BJ (cell line): ENCODE data around the gene FNDC3B. TPM values are rescaled to one million over a fixed set of nuclear protein-coding genes. Genes with fewer than 3 reads are reported as not detected.

Source experiments
- CTCF ChIA-PET: fragments of 350-600 bp; formaldehyde crosslinking; extraction: SDS; loops from one replicate; lab custom pipeline; 2021; ENCODE audit warnings: antibody characterized with exemption, inconsistent platforms; lab: Yijun Ruan, JAX
- POLR2A ChIA-PET: fragments of 300-600 bp; sonication (Branson Sonifier 250); formaldehyde crosslinking; extraction: SDS; loops from one replicate; lab custom pipeline; 2021; ENCODE audit warnings: antibody characterized with exemption; lab: Charles Lee
- DNase-seq: peaks from one replicate; pipeline ENCODE4 v3.0.0-alpha.2; 2011; ENCODE audit warnings: low read depth
- H3K27me3 ChIP-seq: 2 replicates; pipeline ENCODE4 v1.6.0; 2011; ENCODE audit warnings: low read length; ENCODE audit not compliant: control insufficient read depth, insufficient read depth
- H3K36me3 ChIP-seq: 2 replicates; pipeline ENCODE4 v1.5.1; 2011; ENCODE audit warnings: low read length; ENCODE audit not compliant: control insufficient read depth, insufficient read depth
- H3K4me3 ChIP-seq: 2 replicates; pipeline ENCODE4 v1.5.1; 2011; ENCODE audit warnings: low read depth, mild to moderate bottlenecking, control low read depth, low read length
- polyA plus RNA-seq: library from polyadenylated mRNA; depleted of rRNA; stranded (reverse); fragments of >200 nt; gene quantifications from 2 replicates; pipeline ENCODE4 v1.2.3, GENCODE V29; 2011
- TF ChIP-seq, protein P1 (sequence below): IDR thresholded peaks from 2 replicates; pipeline ENCODE4 v1.5.1; 2011; ENCODE audit warnings: low read depth, mild to moderate bottlenecking, control low read depth, inconsistent platforms, low read length, moderate library complexity; ENCODE audit not compliant: insufficient read depth

The FNDC3B gene
- polyA plus RNA-seq, 1 experiment = 28.6 TPM

DNA sequence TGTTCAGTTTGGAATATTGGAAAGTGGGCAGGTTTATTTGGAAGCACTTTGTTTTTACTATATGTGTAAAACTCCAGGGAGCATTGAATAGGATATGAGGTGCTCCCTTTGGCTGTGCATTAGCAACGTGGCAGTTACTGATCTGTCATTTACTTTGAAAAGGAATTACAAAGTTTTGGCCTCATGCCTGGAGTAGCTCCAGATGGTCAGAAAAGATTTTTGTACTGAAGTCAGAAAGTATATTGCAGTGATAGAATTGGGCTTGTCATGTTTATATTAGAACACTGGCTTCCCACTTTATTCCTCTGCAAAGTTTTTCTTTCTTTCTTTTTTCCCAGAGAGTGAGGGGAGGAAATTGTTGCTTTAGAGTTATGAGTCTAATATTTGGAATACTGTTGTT, 26.1 kb downstream of the FNDC3B start:
- TF ChIP-seq, protein P1, sequence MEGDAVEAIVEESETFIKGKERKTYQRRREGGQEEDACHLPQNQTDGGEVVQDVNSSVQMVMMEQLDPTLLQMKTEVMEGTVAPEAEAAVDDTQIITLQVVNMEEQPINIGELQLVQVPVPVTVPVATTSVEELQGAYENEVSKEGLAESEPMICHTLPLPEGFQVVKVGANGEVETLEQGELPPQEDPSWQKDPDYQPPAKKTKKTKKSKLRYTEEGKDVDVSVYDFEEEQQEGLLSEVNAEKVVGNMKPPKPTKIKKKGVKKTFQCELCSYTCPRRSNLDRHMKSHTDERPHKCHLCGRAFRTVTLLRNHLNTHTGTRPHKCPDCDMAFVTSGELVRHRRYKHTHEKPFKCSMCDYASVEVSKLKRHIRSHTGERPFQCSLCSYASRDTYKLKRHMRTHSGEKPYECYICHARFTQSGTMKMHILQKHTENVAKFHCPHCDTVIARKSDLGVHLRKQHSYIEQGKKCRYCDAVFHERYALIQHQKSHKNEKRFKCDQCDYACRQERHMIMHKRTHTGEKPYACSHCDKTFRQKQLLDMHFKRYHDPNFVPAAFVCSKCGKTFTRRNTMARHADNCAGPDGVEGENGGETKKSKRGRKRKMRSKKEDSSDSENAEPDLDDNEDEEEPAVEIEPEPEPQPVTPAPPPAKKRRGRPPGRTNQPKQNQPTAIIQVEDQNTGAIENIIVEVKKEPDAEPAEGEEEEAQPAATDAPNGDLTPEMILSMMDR = no peak
- Histone ChIP-seq H3K27me3 (no peaks in the 10 kb centered on the region), H3K36me3 (peaks cover 2% of the 10 kb centered on the region; the same call in 1 of the 2 replicates), H3K4me3 (no peak overlapping the region)
- ChIA-PET CTCF (interaction anchor here (1.5 kb wide), 1 partner anchor 9 kb away, joined by 3 read pairs; no protein-coding TSS in a partner anchor), POLR2A (no interaction called here)
- no peak for DNase-seq

DNA sequence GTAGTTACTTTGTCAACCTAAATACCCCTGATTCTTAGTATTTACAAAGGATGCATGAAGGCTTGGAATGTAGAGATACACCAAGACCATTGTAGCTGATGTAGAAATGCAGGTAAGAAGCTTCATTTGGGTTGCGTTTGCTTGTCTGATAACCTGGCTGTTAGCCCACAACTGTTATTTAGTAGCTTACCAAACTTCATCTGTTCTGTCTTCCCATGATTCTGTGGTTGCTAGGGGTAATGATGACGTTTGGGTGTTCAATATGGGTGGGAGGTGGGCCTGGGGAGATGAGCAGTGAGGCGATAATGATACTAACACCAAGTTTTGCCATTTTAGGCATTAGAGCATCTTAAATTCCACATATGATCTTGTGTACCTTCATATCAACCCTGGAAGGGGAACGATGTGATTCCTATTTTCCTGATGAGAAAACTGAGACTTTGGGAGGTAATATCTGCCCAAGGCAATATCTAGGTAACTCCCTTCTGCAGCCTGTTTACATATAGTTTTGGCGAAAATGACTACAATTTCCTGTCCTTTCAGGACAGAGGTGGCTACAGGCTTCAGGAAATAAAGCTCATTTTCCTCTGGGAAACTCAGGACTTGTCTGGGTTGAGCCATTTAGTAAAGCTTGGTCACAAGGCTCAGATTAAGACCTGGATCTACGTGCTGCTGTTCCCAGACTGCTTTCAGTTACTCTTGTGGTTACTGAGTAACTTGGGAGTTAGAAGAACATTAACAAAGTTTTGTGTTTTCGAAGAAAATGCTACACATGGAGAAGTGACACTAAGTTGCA, 26.8 kb downstream of the FNDC3B start:
- Histone ChIP-seq H3K4me3 (no peak overlapping the region), H3K36me3 (peaks cover 2% of the 10 kb centered on the region; the same call in 1 of the 2 replicates), H3K27me3 (no peaks in the 10 kb centered on the region)
- DNase-seq = no peak
- ChIA-PET CTCF (interaction anchor here (1.5 kb wide), 1 partner anchor 9 kb away, joined by 3 read pairs; no protein-coding TSS in a partner anchor), POLR2A (no interaction called here)
- TF ChIP-seq, protein P1 = no peak

DNA sequence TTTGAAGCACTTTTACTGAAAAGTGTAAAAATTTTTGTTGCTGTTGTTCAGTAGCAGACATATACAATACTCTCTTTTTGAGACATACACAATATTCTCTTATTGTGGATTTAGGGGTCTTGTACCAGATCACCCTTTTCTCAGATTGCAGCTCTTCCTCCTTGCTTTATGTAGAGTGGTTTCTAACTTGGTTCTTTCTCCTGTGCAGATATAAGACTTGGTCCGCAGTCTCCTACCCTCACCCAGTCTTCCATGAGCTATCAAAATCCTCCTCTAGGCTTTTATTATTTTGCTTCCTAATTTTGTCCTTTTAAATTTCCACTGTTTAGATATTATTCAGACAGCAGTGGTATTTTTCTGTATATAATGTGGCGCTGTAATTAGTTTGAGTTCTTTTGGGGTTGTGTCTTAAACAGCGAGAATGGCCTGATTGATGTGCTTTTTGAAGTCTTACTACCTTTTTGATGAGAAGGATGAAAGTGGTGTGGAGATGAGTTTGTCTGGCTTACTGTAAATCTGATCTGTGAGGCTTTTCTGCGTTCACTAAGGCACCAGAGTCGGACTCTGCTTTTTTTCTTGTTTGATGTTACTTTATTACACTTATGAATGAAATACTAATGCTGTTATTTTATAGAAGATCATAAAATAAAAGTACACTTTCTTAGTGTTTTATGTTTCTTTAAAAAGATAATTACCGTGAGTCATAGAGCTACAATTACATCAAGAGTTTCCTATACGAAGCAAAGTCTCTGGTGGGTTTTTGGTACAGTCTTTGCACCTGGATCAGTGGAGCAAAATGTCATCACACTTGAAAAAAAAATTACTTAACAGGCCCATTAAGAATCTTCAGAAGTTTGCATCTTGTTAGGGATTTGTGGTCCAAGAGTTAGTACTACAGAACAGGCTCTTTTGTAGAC, 27.8 kb downstream of the FNDC3B start:
- ChIA-PET POLR2A (interaction anchor here (0.6 kb wide), 1 partner anchor 25 kb away, joined by 5 read pairs; no protein-coding TSS in a partner anchor), CTCF (no interaction called here)
- Histone ChIP-seq H3K36me3 (peaks cover 2% of the 10 kb centered on the region; the same call in 1 of the 2 replicates), H3K4me3 (no peak overlapping the region), H3K27me3 (no peaks in the 10 kb centered on the region)
- no peak for DNase-seq
- TF ChIP-seq, protein P1 = no peak

DNA sequence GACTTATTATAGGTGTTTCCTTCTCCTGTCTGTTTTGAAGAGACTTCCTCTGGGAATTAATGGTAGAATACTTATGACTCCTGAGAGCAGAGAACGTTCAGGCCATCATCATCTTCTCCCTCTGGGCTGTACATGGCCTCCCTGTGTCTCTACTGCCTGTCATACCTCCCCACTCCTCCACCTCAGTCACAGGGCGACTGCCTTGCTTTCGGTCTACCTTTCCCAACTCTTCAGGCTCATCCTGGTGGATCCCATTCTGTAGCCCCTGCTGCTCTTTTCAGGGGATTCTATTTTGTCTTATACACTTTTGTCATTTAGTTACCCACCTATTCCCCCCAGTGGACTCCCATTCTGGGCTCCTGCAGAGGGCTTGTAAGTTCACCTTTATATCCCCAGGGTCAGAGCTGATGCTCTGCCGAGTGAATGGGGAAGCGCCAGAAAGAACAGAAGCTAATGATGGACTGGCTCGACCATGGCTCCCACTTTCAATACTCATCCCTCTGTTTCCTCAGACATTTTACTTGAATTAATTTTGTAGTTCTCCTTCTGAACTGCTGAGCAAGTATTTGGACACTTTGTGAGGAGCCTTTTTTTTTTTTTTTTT, 28.6 kb downstream of the FNDC3B start:
- Histone ChIP-seq H3K27me3 (no peaks in the 10 kb centered on the region), H3K36me3 (peaks cover 2% of the 10 kb centered on the region; the same call in 1 of the 2 replicates), H3K4me3 (no peak overlapping the region)
- no peak for DNase-seq
- CTCF ChIA-PET = no interaction called here
- POLR2A ChIA-PET = no interaction called here
- TF ChIP-seq, protein P1 = no peak

DNA sequence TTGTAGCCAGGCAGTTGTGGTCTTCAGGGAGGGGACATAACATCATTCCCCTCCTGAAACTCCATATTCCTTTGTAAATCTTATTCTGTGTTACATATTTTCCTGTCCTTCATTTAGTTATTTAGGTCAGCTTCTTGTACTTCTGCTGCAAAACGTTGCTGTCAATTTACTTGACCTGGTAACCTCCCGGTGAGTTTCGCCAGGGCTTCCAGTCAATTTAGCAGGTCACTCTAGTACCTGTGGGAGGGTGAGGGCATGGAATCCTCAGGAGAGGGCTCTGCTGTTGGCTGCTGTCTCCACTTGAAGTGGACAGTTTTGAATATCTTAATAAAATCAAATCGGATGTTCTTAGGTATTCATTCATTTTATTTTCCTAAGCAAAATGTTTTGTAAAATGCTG, 29.6 kb downstream of the FNDC3B start:
- TF ChIP-seq, protein P1 = no peak
- ChIA-PET POLR2A (no interaction called here), CTCF (no interaction called here)
- Histone ChIP-seq H3K4me3 (no peak overlapping the region), H3K36me3 (peaks cover 3% of the 10 kb centered on the region; the same call in 1 of the 2 replicates), H3K27me3 (no peaks in the 10 kb centered on the region)
- DNase-seq = no peak
